Mesendoderm (in vitro differentiated cells): Measurements from ENCODE around the gene ZNF791.

Experiments
- DNase-seq: peaks from one replicate; pipeline ENCODE4 v3.0.0; 2013
- H2AK5ac ChIP-seq: 2 replicates; pipeline ENCODE4 v1.6.1; 2013; ENCODE audit warnings: low read length, inconsistent platforms
- H2BK120ac ChIP-seq: 2 replicates; pipeline ENCODE4 v1.6.1; 2013; ENCODE audit warnings: low read depth, mild to moderate bottlenecking, low read length, moderate library complexity, mixed read lengths
- H2BK15ac ChIP-seq: replicated peaks from 2 replicates; pipeline ENCODE4 v1.6.1; 2013; ENCODE audit warnings: low read depth, mild to moderate bottlenecking, moderate library complexity
- H2BK5ac ChIP-seq: 2 replicates; pipeline ENCODE4 v1.6.1; 2013; ENCODE audit warnings: low read length, inconsistent platforms
- H3K18ac ChIP-seq: 2 replicates; pipeline ENCODE4 v1.6.1; 2013; ENCODE audit warnings: mild to moderate bottlenecking, low read length, mixed read lengths
- H3K23ac ChIP-seq: one replicate; pipeline ENCODE4 v1.6.1; 2013; ENCODE audit warnings: low read length
- H3K27ac ChIP-seq: 2 replicates; pipeline ENCODE4 v1.5.1; 2013; ENCODE audit warnings: low read depth, mild to moderate bottlenecking, inconsistent platforms, low read length, moderate library complexity
- H3K27me3 ChIP-seq: 2 replicates; pipeline ENCODE4 v1.6.1; 2013; ENCODE audit warnings: low read length, control low read depth, mild to moderate bottlenecking, inconsistent platforms; ENCODE audit not compliant: insufficient read depth, poor library complexity
- H3K36me3 ChIP-seq: 2 replicates; pipeline ENCODE4 v1.6.1; 2013; ENCODE audit warnings: low read length, inconsistent platforms; ENCODE audit not compliant: control insufficient read depth, insufficient read depth
- H3K4ac ChIP-seq: one replicate; pipeline ENCODE4 v1.6.1; 2013; ENCODE audit warnings: low read depth, mild to moderate bottlenecking, low read length, moderate library complexity
- H3K4me1 ChIP-seq: 2 replicates; pipeline ENCODE4 v1.6.1; 2013; ENCODE audit warnings: low read depth, low read length, inconsistent platforms; ENCODE audit not compliant: control insufficient read depth
- H3K4me2 ChIP-seq: 2 replicates; pipeline ENCODE4 v1.6.1; 2013; ENCODE audit warnings: low read length
- H3K4me3 ChIP-seq: 2 replicates; pipeline ENCODE4 v1.5.1; 2013; ENCODE audit warnings: mild to moderate bottlenecking, low read length
- H3K56ac ChIP-seq: one replicate; pipeline ENCODE4 v1.6.1; 2013; ENCODE audit warnings: low read length
- H3K79me1 ChIP-seq: 2 replicates; pipeline ENCODE4 v1.6.1; 2013; ENCODE audit warnings: low read length, inconsistent platforms
- H3K79me2 ChIP-seq: 2 replicates; pipeline ENCODE4 v1.6.1; 2013; ENCODE audit warnings: mild to moderate bottlenecking, low read length; ENCODE audit not compliant: control insufficient read depth, insufficient read depth
- H3K9ac ChIP-seq: 2 replicates; pipeline ENCODE4 v1.6.1; 2013; ENCODE audit warnings: low read length, inconsistent platforms
- H4K5ac ChIP-seq: one replicate; pipeline ENCODE4 v1.6.1; 2013; ENCODE audit warnings: low read length
- H4K8ac ChIP-seq: one replicate; pipeline ENCODE4 v1.6.1; 2013; ENCODE audit warnings: low read depth, mild to moderate bottlenecking, control low read depth, low read length, moderate library complexity
- WGBS: extraction: QIAGEN DNeasy Blood & Tissue Kit; methylation state at CpG from one replicate; pipeline ENCODE4 v1.1.7; 2013; ENCODE audit warnings: low lambda C conversion rate, missing lambda C conversion rate; ENCODE audit not compliant: insufficient coverage; ENCODE audit errors: extremely low coverage; 5-methylcytosine and 5-hydroxymethylcytosine counted together

Gene ZNF791

DNA sequence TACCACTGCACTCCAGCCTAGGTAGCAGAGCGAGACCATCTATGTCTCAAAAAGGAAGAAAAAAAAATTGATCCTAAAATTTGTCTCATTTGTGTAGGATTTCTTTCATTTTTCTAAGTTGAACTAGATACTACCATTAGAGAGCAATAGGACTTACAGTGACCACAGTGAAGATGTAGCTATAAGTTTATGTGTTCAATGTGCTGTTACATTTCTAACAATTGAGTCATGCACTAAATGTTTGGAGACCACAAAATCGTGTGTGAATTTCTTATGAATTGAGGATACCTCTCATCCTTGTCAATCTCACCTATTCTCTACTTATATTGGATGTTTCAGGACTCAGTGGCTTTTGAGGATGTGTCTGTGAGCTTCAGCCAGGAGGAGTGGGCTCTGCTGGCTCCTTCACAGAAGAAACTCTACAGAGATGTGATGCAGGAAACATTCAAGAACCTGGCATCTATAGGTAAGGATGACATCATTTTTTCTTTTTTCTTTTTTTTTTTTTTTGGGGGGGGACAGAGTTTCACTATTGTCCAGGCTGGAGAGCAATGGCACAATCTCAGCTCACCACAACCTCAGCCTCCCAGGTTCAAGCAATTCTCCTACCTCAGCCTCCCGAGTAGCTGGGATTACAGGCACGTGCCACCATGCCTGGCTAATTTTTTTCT lies 12.8 kb downstream of the ZNF791 start:
- no CpG with 5 or more reads among the region's 4 CpGs for WGBS
- Histone ChIP-seq H3K4me3 (no peak overlapping the region), H3K36me3 (peaks cover 8% of the 10 kb centered on the region)

GRCh38 chr19:12626958-12627357 lies 16.2 kb downstream of the ZNF791 start:
- no peak overlapping the region for H2BK5ac ChIP-seq
- H3K79me2 ChIP-seq, result no peaks in the 10 kb centered on the region
- H3K79me1 ChIP-seq, result no peaks in the 10 kb centered on the region
- no CpG with 5 or more reads among the region's 8 CpGs for WGBS
- peaks cover 13% of the 10 kb centered on the region for H3K36me3 ChIP-seq
- no peak overlapping the region for H3K56ac ChIP-seq
- no peak overlapping the region for H3K27ac ChIP-seq
- no peak overlapping the region for H2BK15ac ChIP-seq
- no peak overlapping the region for H3K4me3 ChIP-seq
- no peaks in the 10 kb centered on the region for H3K4me1 ChIP-seq
- no peaks in the 10 kb centered on the region for H3K27me3 ChIP-seq
- H3K4me2 ChIP-seq, result no peak overlapping the region
- no peak overlapping the region for H3K18ac ChIP-seq
- H3K23ac ChIP-seq, result no peak overlapping the region
- no peak overlapping the region for H4K5ac ChIP-seq
- no peak overlapping the region for H3K9ac ChIP-seq
- no peak overlapping the region for H3K4ac ChIP-seq
- H2AK5ac ChIP-seq, result no peak overlapping the region
- H2BK120ac ChIP-seq, result no peak overlapping the region
- no peak overlapping the region for H4K8ac ChIP-seq
- DNase-seq, result no peak

More for the DNA sequence above, 12.8 kb downstream of the ZNF791 start:
- Histone ChIP-seq H2BK5ac (no peak overlapping the region), H3K18ac (no peak overlapping the region), H3K79me1 (peaks cover 1% of the 10 kb centered on the region), H3K4me1 (no peaks in the 10 kb centered on the region), H3K27me3 (no peaks in the 10 kb centered on the region), H3K9ac (no peak overlapping the region), H2BK120ac (no peak overlapping the region), H3K4me2 (no peak overlapping the region), H3K4ac (no peak overlapping the region), H4K8ac (no peak overlapping the region), H3K27ac (no peak overlapping the region), H3K23ac (no peak overlapping the region), H3K79me2 (peaks cover 7% of the 10 kb centered on the region), H2AK5ac (no peak overlapping the region), H2BK15ac (no peak overlapping the region), H3K56ac (no peak overlapping the region), H4K5ac (no peak overlapping the region)
- DNase-seq, result no peak

GRCh38 chr19:12628040-12629022 lies 17.6 kb downstream of the ZNF791 start:
- Histone ChIP-seq H3K4ac (no peak overlapping the region), H3K4me3 (peak overlapping the region; percentile 32), H2BK15ac (no peak overlapping the region), H2AK5ac (no peak overlapping the region), H3K18ac (no peak overlapping the region), H2BK120ac (no peak overlapping the region), H3K4me1 (no peaks in the 10 kb centered on the region), H3K27ac (no peak overlapping the region), H4K8ac (no peak overlapping the region), H3K79me1 (no peaks in the 10 kb centered on the region), H3K56ac (no peak overlapping the region), H3K27me3 (no peaks in the 10 kb centered on the region), H4K5ac (no peak overlapping the region), H3K36me3 (peaks cover 13% of the 10 kb centered on the region), H3K23ac (no peak overlapping the region), H3K9ac (no peak overlapping the region), H3K79me2 (no peaks in the 10 kb centered on the region), H3K4me2 (no peak overlapping the region), H2BK5ac (no peak overlapping the region)
- DNase-seq, result peak; percentile 69
- no CpG with 5 or more reads among the region's 17 CpGs for WGBS

GRCh38 chr19:12629215-12629614 lies 18.5 kb downstream of the ZNF791 start:
- no peak overlapping the region for H3K4me2 ChIP-seq
- H4K5ac ChIP-seq, result no peak overlapping the region
- H2BK120ac ChIP-seq, result no peak overlapping the region
- no peak overlapping the region for H4K8ac ChIP-seq
- H3K27ac ChIP-seq, result no peak overlapping the region
- no peaks in the 10 kb centered on the region for H3K79me1 ChIP-seq
- no peak overlapping the region for H2BK5ac ChIP-seq
- H2AK5ac ChIP-seq, result no peak overlapping the region
- no peak overlapping the region for H3K4ac ChIP-seq
- no peak overlapping the region for H3K56ac ChIP-seq
- H3K4me1 ChIP-seq, result no peaks in the 10 kb centered on the region
- WGBS, result no CpG with 5 or more reads among the region's 7 CpGs
- H3K27me3 ChIP-seq, result no peaks in the 10 kb centered on the region
- no peak overlapping the region for H3K23ac ChIP-seq
- H3K9ac ChIP-seq, result no peak overlapping the region
- H3K36me3 ChIP-seq, result peaks cover 13% of the 10 kb centered on the region
- H3K18ac ChIP-seq, result no peak overlapping the region
- no peak overlapping the region for H3K4me3 ChIP-seq
- H3K79me2 ChIP-seq, result no peaks in the 10 kb centered on the region
- DNase-seq, result no peak
- no peak overlapping the region for H2BK15ac ChIP-seq

- no peak overlapping the region for H2BK120ac ChIP-seq
- no CpG with 5 or more reads among the region's 13 CpGs for WGBS
Observed at GRCh38 chr19:12636631-12637030, 25.9 kb downstream of the ZNF791 start.

More at GRCh38 chr19:12636631-12637030, 25.9 kb downstream of the ZNF791 start:
- no peaks in the 10 kb centered on the region for H3K79me2 ChIP-seq
- H4K8ac ChIP-seq, result no peak overlapping the region
- no peaks in the 10 kb centered on the region for H3K27me3 ChIP-seq
- no peak overlapping the region for H3K18ac ChIP-seq
- H3K4me2 ChIP-seq, result no peak overlapping the region
- no peak for DNase-seq
- H3K36me3 ChIP-seq, result no peaks in the 10 kb centered on the region
- no peaks in the 10 kb centered on the region for H3K79me1 ChIP-seq
- H3K9ac ChIP-seq, result no peak overlapping the region
- no peak overlapping the region for H3K27ac ChIP-seq
- no peak overlapping the region for H4K5ac ChIP-seq
- H2BK5ac ChIP-seq, result no peak overlapping the region
- H2BK15ac ChIP-seq, result no peak overlapping the region
- no peaks in the 10 kb centered on the region for H3K4me1 ChIP-seq
- no peak overlapping the region for H3K4me3 ChIP-seq
- H3K4ac ChIP-seq, result no peak overlapping the region
- H2AK5ac ChIP-seq, result no peak overlapping the region
- no peak overlapping the region for H3K23ac ChIP-seq
- no peak overlapping the region for H3K56ac ChIP-seq
